Vagina (tissue), 2 donors: ENCODE results near the gene ZNF534. TPM values are rescaled to one million over a fixed set of nuclear protein-coding genes. Genes with fewer than 3 reads are reported as not detected.

ENCODE experiments used
- DNase-seq, 2 donors: peaks; one replicate each; pipeline ENCODE4 v3.0.0-alpha.2; 2017; ENCODE audit errors: extremely low spot score in 2 of 2
- H3K27ac ChIP-seq: fragments of 200-600 bp; sonication (generic); one replicate; pipeline ENCODE4 v1.5.1; 2019
- H3K27me3 ChIP-seq: fragments of 200-600 bp; sonication (generic); one replicate; pipeline ENCODE4 v1.5.1; 2019
- H3K36me3 ChIP-seq, 2 donors: fragments of 200-600 bp; sonication (generic); one replicate each; pipeline ENCODE4 v1.5.1; 2017 to 2019
- H3K4me1 ChIP-seq: fragments of 200-600 bp; sonication (generic); one replicate; pipeline ENCODE4 v1.5.1; 2019
- H3K4me3 ChIP-seq, 2 donors: fragments of 200-600 bp; sonication (generic); 1 replicate in 1 of 2; 2 replicates in 1 of 2; pipeline ENCODE4 v1.5.1; 2016 to 2019
- H3K9me3 ChIP-seq: fragments of 200-600 bp; sonication (generic); one replicate; pipeline ENCODE4 v1.5.1; 2019
- CTCF ChIP-seq, 3 experiments: fragments of 450-650 bp in 2 of 3; fragments of 200-600 bp in 1 of 3; sonication (generic) in 1 of 3; IDR thresholded peaks; one replicate each; pipeline ENCODE4 v1.5.1; 2017 to 2019; ENCODE audit warnings: antibody characterized with exemption in 3 of 3, mild to moderate bottlenecking in 2 of 3, moderate library complexity in 2 of 3
- POLR2A ChIP-seq, 2 donors: fragments of 450-650 bp; IDR thresholded peaks; one replicate each; pipeline ENCODE4 v1.6.1; 2017; ENCODE audit warnings: antibody characterized with exemption in 2 of 2, mild to moderate bottlenecking in 2 of 2, moderate library complexity in 2 of 2
- POLR2AphosphoS5 ChIP-seq, 2 donors: sonication (generic); formaldehyde crosslinking; IDR thresholded peaks; one replicate each; pipeline ENCODE4 v1.9.0; 2017; ENCODE audit warnings: antibody characterized with exemption in 2 of 2, mild to moderate bottlenecking in 2 of 2, low read depth in 1 of 2; ENCODE audit not compliant: insufficient read depth in 1 of 2
- intact Hi-C: fragments of 100-400 bp; cut with DNase I; formaldehyde crosslinking; loops from one replicate; pipeline ENCODE4 v1.15.1; 2023
- total RNA-seq: library from RNA; depleted of rRNA; stranded (reverse); fragments of >200 nt; gene quantifications from one replicate; pipeline ENCODE4 v1.2.3, GENCODE V29; 2016

Gene ZNF534
- not detected for total RNA-seq

DNA sequence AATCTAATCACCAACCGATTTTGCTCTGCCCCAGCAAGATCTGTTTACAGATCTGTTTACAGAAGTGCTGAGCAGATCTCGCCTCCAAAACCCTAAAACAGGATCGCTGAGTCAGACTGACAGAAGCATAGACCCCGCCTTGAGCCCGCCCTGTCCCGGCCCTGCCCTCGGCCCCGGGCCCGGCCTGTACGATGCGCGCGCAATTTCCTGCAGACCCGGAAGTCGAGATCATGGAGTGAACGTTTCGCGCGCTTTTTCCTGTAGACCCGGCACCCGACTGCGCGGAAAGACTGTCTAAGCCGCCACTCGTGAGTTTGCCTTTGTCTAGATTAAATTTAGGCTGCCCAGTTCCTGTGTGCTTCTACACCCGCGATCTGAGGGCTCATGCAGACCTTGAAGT lies at the start of gene ZNF534:
TSS of gene ZNF534 (plus strand) at position 212 of the 400 bp plus-strand sequence. CDS start 2,327 bp downstream, outside the sequence.
- Histone ChIP-seq H3K9me3 (peaks cover 11% of the 10 kb centered on the region), H3K36me3 (peaks cover 0 to 17% of the 10 kb centered on the region in 2 donors), H3K27ac (no peak within 1 kb of the TSS), H3K4me1 (no peaks in the 10 kb centered on the region), H3K4me3 (no peak within 1 kb of the TSS), H3K27me3 (no peaks in the 10 kb centered on the region)
- no peak for DNase-seq
- intact Hi-C loops: no loop called here
- TF ChIP-seq CTCF (IDR thresholded peaks at IDR 0.05) (no peak), POLR2AphosphoS5 (IDR thresholded peaks at IDR 0.05; ENCODE audit: insufficient read depth in 1 of 2, low read depth in 1 of 2) (no peak), POLR2A (IDR thresholded peaks at IDR 0.05) (no peak)

GRCh38 chr19:52391135-52391534 lies 37.8 kb upstream of the ZNF534 start:
- Histone ChIP-seq H3K4me3 (no peak overlapping the region), H3K36me3 (peaks cover 0 to 31% of the 10 kb centered on the region in 2 donors), H3K27ac (no peak overlapping the region), H3K9me3 (peaks cover 19% of the 10 kb centered on the region), H3K4me1 (no peaks in the 10 kb centered on the region), H3K27me3 (no peaks in the 10 kb centered on the region)
- no peak for TF ChIP-seq CTCF (IDR thresholded peaks at IDR 0.05)
- no peak for TF ChIP-seq POLR2A (IDR thresholded peaks at IDR 0.05)
- TF ChIP-seq POLR2AphosphoS5 (IDR thresholded peaks at IDR 0.05; ENCODE audit: insufficient read depth in 1 of 2, low read depth in 1 of 2): no peak
- intact Hi-C loops: no loop called here
- DNase-seq: no peak

GRCh38 chr19:52397310-52398080 lies 31.5 kb upstream of the ZNF534 start, which contains the start of gene ZNF528:
Gene ZNF528, plus strand, starts transcription at chr19:52397849. Its CDS starts 4,165 bp downstream, at chr19:52402014.
- TF ChIP-seq POLR2A (IDR thresholded peaks at IDR 0.05) (peak in 1 of 2 donors; percentile 21), CTCF (IDR thresholded peaks at IDR 0.05) (no peak), POLR2AphosphoS5 (IDR thresholded peaks at IDR 0.05; ENCODE audit: insufficient read depth in 1 of 2, low read depth in 1 of 2) (peak; percentile 76 to 88)
- Histone ChIP-seq H3K36me3 (peaks cover 0 to 55% of the 10 kb centered on the region in 2 donors), H3K27ac (no peak within 1 kb of the TSS), H3K9me3 (peaks cover 2% of the 10 kb centered on the region), H3K27me3 (no peaks in the 10 kb centered on the region), H3K4me3 (peak within 1 kb of the TSS; percentile 72 to 84), H3K4me1 (peaks cover 19% of the 10 kb centered on the region)
- peak in 1 of 2 donors; percentile 92 for DNase-seq
- intact Hi-C loops: no loop called here

GRCh38 chr19:52398081-52398441 lies 30.9 kb upstream of the ZNF534 start:
- Histone ChIP-seq H3K27ac (no peak overlapping the region), H3K36me3 (peaks cover 0 to 61% of the 10 kb centered on the region in 2 donors), H3K4me3 (peak overlapping the region; percentile 72 to 84), H3K4me1 (peaks cover 19% of the 10 kb centered on the region), H3K27me3 (no peaks in the 10 kb centered on the region), H3K9me3 (peaks cover 2% of the 10 kb centered on the region)
- DNase-seq: no peak
- TF ChIP-seq CTCF (IDR thresholded peaks at IDR 0.05) (no peak), POLR2A (IDR thresholded peaks at IDR 0.05) (no peak), POLR2AphosphoS5 (IDR thresholded peaks at IDR 0.05; ENCODE audit: insufficient read depth in 1 of 2, low read depth in 1 of 2) (no peak)
- intact Hi-C loops: no loop called here

GRCh38 chr19:52410276-52410675 lies 18.7 kb upstream of the ZNF534 start:
- Histone ChIP-seq H3K27ac (no peak overlapping the region), H3K4me1 (no peaks in the 10 kb centered on the region), H3K27me3 (no peaks in the 10 kb centered on the region), H3K36me3 (peaks cover 7 to 90% of the 10 kb centered on the region in 2 donors), H3K9me3 (peaks cover 59% of the 10 kb centered on the region), H3K4me3 (no peak overlapping the region)
- DNase-seq: no peak
- intact Hi-C loops: no loop called here
- TF ChIP-seq POLR2A (IDR thresholded peaks at IDR 0.05): no peak
- TF ChIP-seq CTCF (IDR thresholded peaks at IDR 0.05): no peak
- TF ChIP-seq POLR2AphosphoS5 (IDR thresholded peaks at IDR 0.05; ENCODE audit: insufficient read depth in 1 of 2, low read depth in 1 of 2): no peak
